22Rv1 (cell line): ENCODE results near the gene RAMP1.

ENCODE experiments used
- ZFX ChIP-seq: fragments of 450-650 bp; IDR thresholded peaks from 2 replicates; pipeline ENCODE4 v1.6.1; 2017; ENCODE audit warnings: antibody characterized with exemption, borderline replicate concordance
- TF ChIP-seq, protein P1 (sequence below): fragments of 450-650 bp; IDR thresholded peaks from 2 replicates; pipeline ENCODE4 v1.5.1; 2017; ENCODE audit warnings: mild to moderate bottlenecking

DNA sequence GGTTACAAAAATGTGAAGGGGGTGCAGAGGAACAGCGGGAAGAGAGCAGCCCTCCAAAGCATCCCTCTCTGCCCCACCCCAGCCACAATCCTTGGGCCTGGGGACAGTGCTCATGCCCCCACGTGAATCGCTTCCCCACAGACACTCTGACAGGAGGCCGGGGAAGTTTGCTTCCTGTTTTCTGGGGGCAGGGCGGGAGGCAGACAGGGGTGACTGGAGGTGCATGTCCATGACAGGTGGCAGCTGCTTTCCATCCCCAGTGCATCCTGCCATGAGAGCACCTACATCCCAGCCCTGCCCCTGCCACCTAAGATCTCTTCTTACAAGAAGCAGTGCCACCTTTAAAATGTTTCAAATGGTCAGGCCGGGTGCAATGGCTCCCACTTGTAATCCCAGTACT lies 60.2 kb downstream of the RAMP1 start:
- TF ChIP-seq, protein P1, sequence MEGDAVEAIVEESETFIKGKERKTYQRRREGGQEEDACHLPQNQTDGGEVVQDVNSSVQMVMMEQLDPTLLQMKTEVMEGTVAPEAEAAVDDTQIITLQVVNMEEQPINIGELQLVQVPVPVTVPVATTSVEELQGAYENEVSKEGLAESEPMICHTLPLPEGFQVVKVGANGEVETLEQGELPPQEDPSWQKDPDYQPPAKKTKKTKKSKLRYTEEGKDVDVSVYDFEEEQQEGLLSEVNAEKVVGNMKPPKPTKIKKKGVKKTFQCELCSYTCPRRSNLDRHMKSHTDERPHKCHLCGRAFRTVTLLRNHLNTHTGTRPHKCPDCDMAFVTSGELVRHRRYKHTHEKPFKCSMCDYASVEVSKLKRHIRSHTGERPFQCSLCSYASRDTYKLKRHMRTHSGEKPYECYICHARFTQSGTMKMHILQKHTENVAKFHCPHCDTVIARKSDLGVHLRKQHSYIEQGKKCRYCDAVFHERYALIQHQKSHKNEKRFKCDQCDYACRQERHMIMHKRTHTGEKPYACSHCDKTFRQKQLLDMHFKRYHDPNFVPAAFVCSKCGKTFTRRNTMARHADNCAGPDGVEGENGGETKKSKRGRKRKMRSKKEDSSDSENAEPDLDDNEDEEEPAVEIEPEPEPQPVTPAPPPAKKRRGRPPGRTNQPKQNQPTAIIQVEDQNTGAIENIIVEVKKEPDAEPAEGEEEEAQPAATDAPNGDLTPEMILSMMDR: no peak
- TF ChIP-seq ZFX: no peak
